Tibial nerve (tissue), 4 donors: ENCODE measurements around the gene PIEZO2. TPM values are rescaled to one million over a fixed set of nuclear protein-coding genes. Genes with fewer than 3 reads are reported as not detected.

Experiments
- DNase-seq, 2 donors: peaks; one replicate each; pipeline ENCODE4 v3.0.0-alpha.2; 2019; ENCODE audit warnings: low spot score in 2 of 2
- H3K27ac ChIP-seq, 4 donors: fragments of 200-600 bp; sonication (generic) in 3 of 4; one replicate each; pipeline ENCODE4 v1.5.1; 2017 to 2019; ENCODE audit warnings: mild to moderate bottlenecking in 1 of 4
- H3K27me3 ChIP-seq, 2 donors: fragments of 200-600 bp; sonication (generic) in 1 of 2; one replicate each; pipeline versions ENCODE4 v1.5.1 to v1.6.0; 2017 to 2019
- H3K36me3 ChIP-seq, 3 donors: fragments of 200-600 bp; sonication (generic); one replicate each; pipeline ENCODE4 v1.5.1; 2018 to 2019
- H3K4me1 ChIP-seq, 4 donors: fragments of 200-600 bp; sonication (generic) in 3 of 4; one replicate each; pipeline ENCODE4 v1.5.1; 2017 to 2019
- H3K4me3 ChIP-seq, 4 donors: fragments of 200-600 bp; sonication (generic) in 3 of 4; one replicate each; pipeline ENCODE4 v1.5.1; 2017 to 2019; ENCODE audit warnings: mild to moderate bottlenecking in 1 of 4, moderate library complexity in 1 of 4
- H3K9me3 ChIP-seq, 4 donors: fragments of 200-600 bp; sonication (generic) in 3 of 4; one replicate each; pipeline ENCODE4 v1.5.1; 2017 to 2019
- CTCF ChIP-seq, 5 experiments: fragments of 200-600 bp in 3 of 5; fragments of 450-650 bp in 2 of 5; sonication (generic) in 3 of 5; IDR thresholded peaks; one replicate each; pipeline ENCODE4 v1.5.1; 2016 to 2019; ENCODE audit warnings: antibody characterized with exemption in 5 of 5, mild to moderate bottlenecking in 3 of 5, moderate library complexity in 2 of 5
- EP300 ChIP-seq, 2 donors: sonication (generic); formaldehyde crosslinking; IDR thresholded peaks; one replicate each; pipeline ENCODE4 v1.6.1; 2017; ENCODE audit warnings: antibody characterized with exemption in 2 of 2, mild to moderate bottlenecking in 1 of 2
- POLR2A ChIP-seq, 2 donors: fragments of 450-650 bp; IDR thresholded peaks; one replicate each; pipeline ENCODE4 v1.6.1; 2017; ENCODE audit warnings: antibody characterized with exemption in 2 of 2, mild to moderate bottlenecking in 2 of 2, moderate library complexity in 2 of 2
- WGBS, 2 donors: methylation state at CpG; one replicate each; pipeline ENCODE4 v1.1.5; 2018; 5-methylcytosine and 5-hydroxymethylcytosine counted together
- total RNA-seq, 4 donors: library from RNA; depleted of rRNA; stranded (reverse); fragments of >200 nt; gene quantifications; one replicate each; pipeline ENCODE4 v1.1.0, GENCODE V29; 2016

Gene PIEZO2
- total RNA-seq, 4 donors from 2014 or later, result 17.0 to 27.7 (median 22.3) TPM

DNA sequence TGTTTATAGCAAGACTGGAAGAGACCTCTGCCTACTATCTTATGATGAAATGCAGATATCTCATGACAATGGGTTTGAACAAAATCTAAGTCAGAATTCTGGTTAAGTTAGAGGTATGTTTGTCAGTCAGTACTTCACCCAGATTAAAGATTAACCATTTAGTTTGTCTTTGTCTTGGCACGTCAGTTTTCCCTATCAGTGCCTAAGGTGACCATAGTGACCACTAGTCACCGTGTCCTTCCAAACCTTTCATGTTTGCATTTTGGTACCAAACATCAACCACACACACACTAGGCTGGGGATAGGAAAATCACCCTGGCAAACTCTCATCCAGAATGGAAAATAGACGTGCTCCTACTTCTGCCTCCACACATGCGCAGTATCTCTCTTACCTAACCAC is 248.9 kb downstream of the PIEZO2 start:
- no peak overlapping the region for H3K27ac ChIP-seq
- DNase-seq, result no peak
- 92 to 95% methylated on average over 4 of the region's 4 CpGs for WGBS, 2 donors
- no peaks in the 10 kb centered on the region for H3K27me3 ChIP-seq
- H3K4me3 ChIP-seq, result no peak overlapping the region
- H3K9me3 ChIP-seq, result no peaks in the 10 kb centered on the region
- H3K4me1 ChIP-seq, result no peaks in the 10 kb centered on the region
- H3K36me3 ChIP-seq, result no peaks in the 10 kb centered on the region
- no peak for TF ChIP-seq EP300 (IDR thresholded peaks at IDR 0.05)
- TF ChIP-seq POLR2A (IDR thresholded peaks at IDR 0.05), result no peak
- no peak for TF ChIP-seq CTCF (IDR thresholded peaks at IDR 0.05)

- 85 to 87% methylated on average over 1 of the region's 1 CpG for WGBS, 2 donors
- no peak for DNase-seq
- Histone ChIP-seq H3K9me3 (no peaks in the 10 kb centered on the region), H3K36me3 (no peaks in the 10 kb centered on the region), H3K27ac (no peak overlapping the region), H3K4me1 (no peaks in the 10 kb centered on the region), H3K4me3 (no peak overlapping the region), H3K27me3 (no peaks in the 10 kb centered on the region)
- no peak for TF ChIP-seq CTCF (IDR thresholded peaks at IDR 0.05)
Measured at GRCh38 chr18:10899481-10899880, 249.9 kb downstream of the PIEZO2 start.

DNA sequence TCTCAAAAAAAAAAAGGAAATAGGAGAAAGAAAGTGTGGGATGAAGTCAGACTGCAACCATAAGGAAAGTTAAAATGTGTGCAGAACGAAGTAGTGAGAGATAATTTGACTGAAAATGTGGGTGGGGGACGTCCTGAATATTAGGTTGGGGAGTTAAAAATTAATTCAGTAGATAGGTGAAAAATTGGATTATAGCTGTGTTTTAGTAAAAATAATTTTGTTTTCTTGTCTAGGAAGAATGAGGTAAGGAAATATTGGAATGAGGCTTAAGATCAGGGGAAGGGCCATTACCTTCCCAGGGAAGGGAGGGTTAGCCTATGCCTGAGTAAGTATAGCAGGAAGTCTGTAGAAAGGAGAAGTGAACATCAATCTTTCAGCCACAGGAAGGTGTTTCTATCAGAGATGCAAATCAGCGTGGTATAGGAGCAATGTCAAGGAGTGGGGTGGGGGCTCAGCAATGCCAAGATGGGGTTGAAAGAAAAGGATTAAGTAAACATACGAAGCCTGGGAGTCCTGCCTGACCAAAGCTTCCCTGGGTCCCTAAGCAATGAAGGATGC is 250.9 kb downstream of the PIEZO2 start:
- no peaks in the 10 kb centered on the region for H3K27me3 ChIP-seq
- H3K36me3 ChIP-seq, result no peaks in the 10 kb centered on the region
- H3K4me1 ChIP-seq, result peaks cover 0 to 1% (median 0%) of the 10 kb centered on the region in 4 donors
- no peak for DNase-seq
- no peak overlapping the region for H3K4me3 ChIP-seq
- no peak for TF ChIP-seq CTCF (IDR thresholded peaks at IDR 0.05)
- TF ChIP-seq POLR2A (IDR thresholded peaks at IDR 0.05), result no peak
- no peak for TF ChIP-seq EP300 (IDR thresholded peaks at IDR 0.05)
- no peaks in the 10 kb centered on the region for H3K9me3 ChIP-seq
- no peak overlapping the region for H3K27ac ChIP-seq
- 94% methylated on average over 4 of the region's 4 CpGs for WGBS, 2 donors

- Histone ChIP-seq H3K9me3 (no peaks in the 10 kb centered on the region), H3K4me1 (peaks cover 0 to 18% (median 0%) of the 10 kb centered on the region in 4 donors), H3K27ac (no peak overlapping the region), H3K27me3 (no peaks in the 10 kb centered on the region), H3K36me3 (no peaks in the 10 kb centered on the region), H3K4me3 (no peak overlapping the region)
- DNase-seq, result no peak
- TF ChIP-seq CTCF (IDR thresholded peaks at IDR 0.05), result no peak
- TF ChIP-seq POLR2A (IDR thresholded peaks at IDR 0.05), result no peak
- TF ChIP-seq EP300 (IDR thresholded peaks at IDR 0.05), result no peak
- 80 to 93% methylated on average over 3 of the region's 3 CpGs for WGBS, 2 donors
Measured at GRCh38 chr18:10896851-10897250, 252.5 kb downstream of the PIEZO2 start.

DNA sequence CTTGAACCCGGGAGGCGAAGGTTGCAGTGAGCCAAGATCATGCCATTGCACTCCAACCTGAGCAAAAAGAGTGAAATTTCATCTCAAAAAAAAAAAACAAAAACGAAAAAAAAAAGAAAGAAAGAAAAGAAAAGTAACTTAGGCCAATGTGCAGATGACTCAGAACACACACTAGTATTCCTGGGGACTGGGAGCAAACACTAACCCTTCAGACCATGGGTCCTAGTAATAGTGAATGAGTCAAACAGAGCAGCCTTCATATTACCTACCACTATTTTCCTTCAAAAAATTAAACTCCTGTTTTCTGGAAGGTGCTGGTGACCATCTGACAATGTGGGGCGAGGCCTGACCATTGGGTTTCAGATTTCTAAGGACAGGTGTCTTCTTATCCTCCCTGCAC is 253.4 kb downstream of the PIEZO2 start:
- Histone ChIP-seq H3K9me3 (no peaks in the 10 kb centered on the region), H3K4me3 (no peak overlapping the region), H3K36me3 (no peaks in the 10 kb centered on the region), H3K4me1 (peaks cover 0 to 18% (median 0%) of the 10 kb centered on the region in 4 donors), H3K27me3 (no peaks in the 10 kb centered on the region), H3K27ac (no peak overlapping the region)
- TF ChIP-seq POLR2A (IDR thresholded peaks at IDR 0.05) (no peak), CTCF (IDR thresholded peaks at IDR 0.05) (no peak), EP300 (IDR thresholded peaks at IDR 0.05) (no peak)
- 68 to 70% methylated on average over 4 of the region's 4 CpGs for WGBS, 2 donors
- no peak for DNase-seq
